D721Med (cell line): ENCODE results near the gene QRFP.
"Not testable (repeated sequence)": the region's sequence is repeated elsewhere in the genome, so short reads cannot be mapped to it uniquely, and the experiment has no call there.

Experiments
- DNase-seq: peaks from one replicate; pipeline ENCODE4 v3.0.0; 2011; ENCODE audit warnings: low spot score; ENCODE audit not compliant: insufficient read length
- FAIRE-seq: peaks from 2 replicates; lab custom pipeline; 2011; peaks lifted over from hg19 to GRCh38; lab: Jason Lieb, UNC
- TF ChIP-seq, protein P1 (sequence below): IDR thresholded peaks from 2 replicates; pipeline ENCODE4 v1.5.1; 2012; ENCODE audit warnings: mild to moderate bottlenecking, control low read depth; ENCODE audit not compliant: insufficient read depth; ENCODE audit errors: missing control alignments

The QRFP gene

DNA sequence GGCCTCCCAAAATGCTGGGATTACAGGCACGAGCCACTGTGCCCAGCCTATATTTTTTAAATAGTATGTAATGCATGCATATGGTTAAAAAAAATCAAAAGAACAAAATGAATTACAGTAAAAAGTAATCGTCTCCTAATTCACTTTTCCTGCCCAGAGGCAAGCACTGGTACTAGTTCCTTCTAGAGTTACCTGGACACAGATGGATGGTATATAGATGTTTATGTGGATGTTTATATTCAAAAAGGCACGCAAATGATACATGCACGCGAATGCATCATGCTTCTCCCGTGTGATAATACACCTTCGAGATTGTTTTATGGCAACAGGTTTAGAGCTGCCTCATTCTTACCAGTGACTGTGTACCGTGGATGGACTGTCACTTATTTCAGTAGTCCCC, 40.1 kb downstream of the QRFP start:
- no peak for FAIRE-seq
- TF ChIP-seq, protein P1, sequence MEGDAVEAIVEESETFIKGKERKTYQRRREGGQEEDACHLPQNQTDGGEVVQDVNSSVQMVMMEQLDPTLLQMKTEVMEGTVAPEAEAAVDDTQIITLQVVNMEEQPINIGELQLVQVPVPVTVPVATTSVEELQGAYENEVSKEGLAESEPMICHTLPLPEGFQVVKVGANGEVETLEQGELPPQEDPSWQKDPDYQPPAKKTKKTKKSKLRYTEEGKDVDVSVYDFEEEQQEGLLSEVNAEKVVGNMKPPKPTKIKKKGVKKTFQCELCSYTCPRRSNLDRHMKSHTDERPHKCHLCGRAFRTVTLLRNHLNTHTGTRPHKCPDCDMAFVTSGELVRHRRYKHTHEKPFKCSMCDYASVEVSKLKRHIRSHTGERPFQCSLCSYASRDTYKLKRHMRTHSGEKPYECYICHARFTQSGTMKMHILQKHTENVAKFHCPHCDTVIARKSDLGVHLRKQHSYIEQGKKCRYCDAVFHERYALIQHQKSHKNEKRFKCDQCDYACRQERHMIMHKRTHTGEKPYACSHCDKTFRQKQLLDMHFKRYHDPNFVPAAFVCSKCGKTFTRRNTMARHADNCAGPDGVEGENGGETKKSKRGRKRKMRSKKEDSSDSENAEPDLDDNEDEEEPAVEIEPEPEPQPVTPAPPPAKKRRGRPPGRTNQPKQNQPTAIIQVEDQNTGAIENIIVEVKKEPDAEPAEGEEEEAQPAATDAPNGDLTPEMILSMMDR, result no peak
- DNase-seq, result no peak

DNA sequence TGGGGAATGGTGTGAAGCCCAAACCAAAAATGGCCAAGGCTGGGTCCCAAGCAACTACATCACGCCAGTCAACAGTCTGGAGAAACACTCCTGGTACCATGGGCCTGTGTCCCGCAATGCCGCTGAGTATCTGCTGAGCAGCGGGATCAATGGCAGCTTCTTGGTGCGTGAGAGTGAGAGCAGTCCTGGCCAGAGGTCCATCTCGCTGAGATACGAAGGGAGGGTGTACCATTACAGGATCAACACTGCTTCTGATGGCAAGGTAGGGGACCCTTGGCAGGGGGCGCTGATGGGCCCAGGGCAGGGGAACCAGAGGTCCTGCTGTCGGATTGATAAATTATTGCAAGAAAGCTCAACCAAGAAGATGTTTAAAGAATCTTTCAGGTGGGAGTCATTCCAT, 41.8 kb downstream of the QRFP start:
- TF ChIP-seq, protein P1, result no peak
- FAIRE-seq, result no peak

DNA sequence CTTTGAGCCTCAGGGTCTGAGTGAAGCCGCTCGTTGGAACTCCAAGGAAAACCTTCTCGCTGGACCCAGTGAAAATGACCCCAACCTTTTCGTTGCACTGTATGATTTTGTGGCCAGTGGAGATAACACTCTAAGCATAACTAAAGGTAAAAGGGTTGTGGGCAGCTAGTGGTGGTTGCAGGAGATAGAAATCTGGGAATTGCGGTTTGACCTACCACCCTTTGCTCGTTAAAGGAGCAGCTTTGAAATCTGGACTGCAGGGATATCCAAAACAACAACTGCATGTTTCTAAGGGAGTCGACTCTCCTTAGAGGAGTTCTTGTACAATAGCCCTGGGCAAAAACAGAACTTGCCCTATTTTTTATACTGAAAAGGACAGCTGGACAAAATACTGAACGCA, 42.5 kb downstream of the QRFP start:
- DNase-seq, result no peak
- no peak for FAIRE-seq
- TF ChIP-seq, protein P1, result no peak

More for the DNA sequence above, 41.8 kb downstream of the QRFP start:
- no peak for DNase-seq

DNA sequence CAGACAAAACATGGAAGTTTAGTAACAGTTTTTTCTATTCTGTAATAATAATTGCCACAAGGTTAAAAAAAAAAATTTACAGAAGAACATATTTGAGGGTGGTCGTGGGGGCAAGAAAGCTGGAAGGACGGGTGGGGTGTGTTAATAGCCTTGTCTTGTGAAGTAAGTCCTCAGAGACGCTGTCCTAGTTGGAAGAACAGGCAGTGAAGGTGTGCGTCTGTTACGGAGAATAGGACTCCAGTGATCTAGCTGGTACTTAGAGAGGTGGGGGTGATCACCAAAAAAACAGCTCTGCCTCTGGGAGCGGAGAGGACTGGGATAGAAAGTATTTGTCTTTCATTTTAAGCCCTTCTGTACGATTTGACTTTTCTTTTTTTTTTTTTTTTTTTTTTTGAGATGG, 43.8 kb downstream of the QRFP start:
- TF ChIP-seq, protein P1, result no peak
- FAIRE-seq (no peak), DNase-seq (no peak)

DNA sequence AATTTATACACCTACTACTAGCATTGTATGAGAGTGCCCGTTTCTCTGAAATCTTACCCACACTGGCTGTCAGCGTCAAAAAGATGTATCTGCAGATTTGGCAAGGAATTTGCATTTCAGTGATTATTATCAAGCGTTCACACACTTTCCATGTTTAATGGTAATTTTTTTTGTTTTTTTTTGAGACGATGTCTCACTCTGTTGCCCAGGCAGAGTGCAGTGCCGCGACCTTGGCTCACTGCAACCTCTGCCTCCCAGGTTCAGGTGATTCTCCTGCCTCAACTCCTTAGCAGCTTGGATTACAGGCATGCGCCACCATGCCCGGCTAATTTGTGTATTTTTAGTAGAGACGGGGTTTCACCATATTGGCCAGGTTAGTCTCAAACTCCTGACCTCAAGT, 47.3 kb downstream of the QRFP start:
- TF ChIP-seq, protein P1, result no peak
- no peak for FAIRE-seq
- no peak for DNase-seq

DNA sequence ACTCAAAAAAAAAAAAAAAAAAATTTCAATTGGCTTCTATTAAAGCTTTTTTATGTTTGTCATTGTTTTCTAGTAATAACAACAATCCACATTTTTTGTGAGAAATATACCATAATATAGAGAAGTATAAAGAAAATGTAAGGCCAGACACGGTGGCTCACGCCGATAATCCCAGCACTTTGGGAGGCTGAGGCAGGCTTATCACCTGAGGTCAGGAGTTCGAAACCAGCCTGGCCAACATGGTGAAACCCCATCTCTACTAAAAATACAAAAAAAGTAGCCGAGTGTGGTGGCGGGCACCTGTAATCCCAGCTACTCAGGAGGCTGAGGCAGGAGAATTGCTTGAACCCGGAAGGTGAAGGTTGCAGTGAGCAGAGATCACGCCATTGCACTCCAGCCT, 48.1 kb downstream of the QRFP start:
- DNase-seq, result not testable (repeated sequence)

DNA sequence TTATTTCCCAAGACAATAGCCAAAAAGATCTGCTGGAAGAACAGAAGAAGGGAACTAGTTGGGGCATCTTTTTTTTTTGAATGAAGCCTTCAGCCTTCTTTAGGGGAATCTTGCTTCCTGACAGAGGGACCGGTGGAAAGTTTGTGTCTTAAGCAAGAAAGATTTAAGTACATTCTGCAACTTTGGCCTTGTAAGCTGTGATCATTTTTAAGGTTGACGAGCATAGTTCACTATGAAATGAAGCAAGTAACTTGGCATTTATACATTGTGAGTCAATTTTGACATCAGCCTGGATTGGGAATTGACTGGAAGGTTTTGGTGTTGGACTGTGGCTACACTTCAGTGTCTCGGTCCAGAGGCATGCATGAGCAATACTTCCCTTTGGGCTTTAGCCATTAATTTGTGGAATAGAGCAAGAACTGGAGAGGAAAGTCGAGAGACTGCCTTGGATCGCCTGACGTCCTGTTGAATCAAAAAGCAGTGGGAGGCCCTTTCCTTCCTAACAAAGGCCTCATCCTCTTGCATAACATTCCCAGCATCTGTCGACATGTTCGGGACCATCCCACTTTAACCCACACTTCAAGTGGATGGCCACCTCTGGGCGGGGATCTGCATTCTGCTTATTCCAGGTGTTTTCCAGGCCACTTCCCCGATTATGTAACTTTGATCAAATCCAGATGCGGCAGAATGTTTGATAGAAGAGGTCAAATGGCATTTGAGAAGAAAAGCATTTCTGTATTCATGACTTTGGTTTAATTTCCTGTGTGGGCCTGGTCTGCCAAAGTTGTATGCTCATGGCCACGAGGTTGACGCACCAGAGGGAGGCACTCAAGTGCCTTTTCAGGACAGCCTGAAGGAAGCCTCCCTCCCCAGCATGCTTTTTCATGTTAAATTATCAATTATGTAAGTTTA, 49.0 kb downstream of the QRFP start:
- DNase-seq (no peak), FAIRE-seq (no peak)
- TF ChIP-seq, protein P1, result no peak

More for the DNA sequence above, 48.1 kb downstream of the QRFP start:
- FAIRE-seq, result not testable (repeated sequence)
